GM21526 (cell line): Measurements from ENCODE around the gene RALGDS.

Experiments
- ATAC-seq: cut with Tn5 transposase; IDR thresholded peaks from one replicate; pipeline ENCODE4 v1.9.1; 2021; ENCODE audit warnings: moderate library complexity; ENCODE audit not compliant: unreplicated experiment, low FRiP score

The RALGDS gene

GRCh38 chr9:133151601-133152525 is 30.8 kb upstream of the RALGDS start:
- no peak for ATAC-seq

GRCh38 chr9:133151041-133151440 is 30.0 kb upstream of the RALGDS start:
- no peak for ATAC-seq

- ATAC-seq = peak; percentile 56
Observed at GRCh38 chr9:133149130-133150015, 28.3 kb upstream of the RALGDS start.

- peak; percentile 10 for ATAC-seq
Observed at GRCh38 chr9:133148199-133149129, 27.4 kb upstream of the RALGDS start.

GRCh38 chr9:133147412-133148198 is 26.6 kb upstream of the RALGDS start:
- ATAC-seq = no peak

- ATAC-seq = no peak
Observed at GRCh38 chr9:133146746-133147411, 25.8 kb upstream of the RALGDS start.

GRCh38 chr9:133144904-133145851 is 24.1 kb upstream of the RALGDS start:
- no peak for ATAC-seq

- peak; percentile 46 for ATAC-seq
Observed at GRCh38 chr9:133144142-133144903, 23.3 kb upstream of the RALGDS start.

- ATAC-seq = no peak
Observed at GRCh38 chr9:133143639-133144141, 22.6 kb upstream of the RALGDS start.

- ATAC-seq = no peak
Observed at GRCh38 chr9:133142684-133143622, 21.9 kb upstream of the RALGDS start.

- ATAC-seq = no peak
Observed at GRCh38 chr9:133141833-133142595, 21.0 kb upstream of the RALGDS start.

- ATAC-seq = no peak
Observed at GRCh38 chr9:133140606-133141005, 19.6 kb upstream of the RALGDS start.

- no peak for ATAC-seq
Observed at GRCh38 chr9:133140174-133140505, 19.1 kb upstream of the RALGDS start.

GRCh38 chr9:133139246-133140173 is 18.5 kb upstream of the RALGDS start:
- no peak for ATAC-seq
